GM12874 (cell line): ENCODE data around the gene SRM.

Source experiments
- TF ChIP-seq, protein P1 (sequence below): IDR thresholded peaks from 2 replicates; pipeline ENCODE4 v1.5.1; 2011; ENCODE audit warnings: low read depth, mild to moderate bottlenecking, control low read depth, low read length, moderate library complexity; ENCODE audit not compliant: insufficient read depth

SRM gene

GRCh38 chr1:11031624-11032262 lies 28.1 kb downstream of the SRM start:
- TF ChIP-seq, protein P1, sequence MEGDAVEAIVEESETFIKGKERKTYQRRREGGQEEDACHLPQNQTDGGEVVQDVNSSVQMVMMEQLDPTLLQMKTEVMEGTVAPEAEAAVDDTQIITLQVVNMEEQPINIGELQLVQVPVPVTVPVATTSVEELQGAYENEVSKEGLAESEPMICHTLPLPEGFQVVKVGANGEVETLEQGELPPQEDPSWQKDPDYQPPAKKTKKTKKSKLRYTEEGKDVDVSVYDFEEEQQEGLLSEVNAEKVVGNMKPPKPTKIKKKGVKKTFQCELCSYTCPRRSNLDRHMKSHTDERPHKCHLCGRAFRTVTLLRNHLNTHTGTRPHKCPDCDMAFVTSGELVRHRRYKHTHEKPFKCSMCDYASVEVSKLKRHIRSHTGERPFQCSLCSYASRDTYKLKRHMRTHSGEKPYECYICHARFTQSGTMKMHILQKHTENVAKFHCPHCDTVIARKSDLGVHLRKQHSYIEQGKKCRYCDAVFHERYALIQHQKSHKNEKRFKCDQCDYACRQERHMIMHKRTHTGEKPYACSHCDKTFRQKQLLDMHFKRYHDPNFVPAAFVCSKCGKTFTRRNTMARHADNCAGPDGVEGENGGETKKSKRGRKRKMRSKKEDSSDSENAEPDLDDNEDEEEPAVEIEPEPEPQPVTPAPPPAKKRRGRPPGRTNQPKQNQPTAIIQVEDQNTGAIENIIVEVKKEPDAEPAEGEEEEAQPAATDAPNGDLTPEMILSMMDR = no peak

DNA sequence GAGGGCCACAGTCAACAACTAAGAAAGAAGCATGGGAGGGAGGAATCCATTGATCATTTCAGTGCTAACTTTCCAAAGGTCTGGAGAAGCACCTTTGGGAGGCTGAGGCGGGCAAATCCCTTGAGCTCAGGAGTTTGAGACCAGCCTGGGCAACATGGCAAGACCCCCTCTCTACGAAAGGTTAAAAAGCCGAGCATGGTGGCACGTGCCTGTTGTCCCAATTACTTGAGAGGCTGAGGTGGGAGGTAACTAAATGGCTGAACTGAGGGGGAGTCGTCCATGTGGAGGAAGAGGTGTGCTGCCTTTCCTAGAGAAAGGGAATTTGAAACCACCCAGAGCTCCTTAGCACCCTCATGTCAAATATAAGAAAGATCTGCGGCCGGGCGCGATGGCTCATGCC lies 29.0 kb downstream of the SRM start:
- TF ChIP-seq, protein P1 = no peak

GRCh38 chr1:11028018-11028417 lies 31.8 kb downstream of the SRM start:
- TF ChIP-seq, protein P1 = no peak

GRCh38 chr1:11027316-11027715 lies 32.5 kb downstream of the SRM start:
- TF ChIP-seq, protein P1 = no peak

GRCh38 chr1:11026903-11027302 lies 32.9 kb downstream of the SRM start:
- TF ChIP-seq, protein P1 = no peak

GRCh38 chr1:11026052-11026451 lies 33.8 kb downstream of the SRM start:
- TF ChIP-seq, protein P1 = no peak

DNA sequence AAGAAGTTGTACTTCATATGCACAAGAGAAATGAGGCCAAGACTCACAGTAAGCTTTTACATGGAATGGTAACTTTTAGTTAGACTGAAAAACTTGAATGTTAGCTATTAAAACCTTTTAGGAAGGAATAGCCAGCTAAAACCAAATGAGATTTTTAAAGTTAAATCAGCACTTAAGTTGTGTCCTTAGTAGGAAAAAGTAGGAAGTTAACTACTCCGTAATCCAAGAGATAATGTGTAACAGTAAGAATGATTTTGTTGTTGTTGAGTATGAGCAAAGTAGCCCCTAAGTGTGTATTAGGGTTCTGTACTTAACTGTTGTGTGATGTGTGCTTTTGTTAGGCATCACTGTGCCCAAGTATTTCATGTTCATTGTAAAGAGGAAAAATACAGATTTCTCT lies 34.2 kb downstream of the SRM start:
- TF ChIP-seq, protein P1 = no peak
